HepG2 (cell line): ENCODE results near the gene YPEL4. TPM values are rescaled to one million over a fixed set of nuclear protein-coding genes. Genes with fewer than 3 reads are reported as not detected.
A peak's percentile ranks its signal among the peaks of the same experiment; 100 is the strongest.

Experiments used
- ATF7-NPFF ChIP-seq: sonication (generic); formaldehyde crosslinking; IDR thresholded peaks from 2 replicates; pipeline ENCODE4 v1.8.1; 2023; ENCODE audit warnings: mild to moderate bottlenecking, low read depth, missing genetic modification reagents, moderate library complexity
- ELF3 ChIP-seq: IDR thresholded peaks from 2 replicates; pipeline ENCODE4 v1.6.1; 2016; ENCODE audit warnings: missing genetic modification reagents, missing compliant biosample characterization
- ELF4 ChIP-seq: sonication (generic); formaldehyde crosslinking; IDR thresholded peaks from 2 replicates; pipeline ENCODE4 v1.5.0; 2020; ENCODE audit warnings: missing genetic modification reagents, mild to moderate bottlenecking, moderate library complexity, borderline replicate concordance
- GZF1 ChIP-seq: sonication (generic); formaldehyde crosslinking; IDR thresholded peaks from 2 replicates; pipeline ENCODE4 v1.5.1; 2020; ENCODE audit warnings: mild to moderate bottlenecking, missing genetic modification reagents
- HDAC2 ChIP-seq: sonication (generic); formaldehyde crosslinking; IDR thresholded peaks from 2 replicates; pipeline ENCODE4 v1.4.0; 2020; ENCODE audit warnings: missing genetic modification reagents
- IKZF4 ChIP-seq: sonication (generic); formaldehyde crosslinking; IDR thresholded peaks from 2 replicates; pipeline ENCODE4 v1.5.1; 2020; ENCODE audit warnings: borderline replicate concordance, mild to moderate bottlenecking, low read depth, missing genetic modification reagents; ENCODE audit errors: not compliant biosample characterization
- JUN ChIP-seq: sonication (generic); formaldehyde crosslinking; IDR thresholded peaks from 2 replicates; pipeline ENCODE4 v1.4.0; 2020; ENCODE audit warnings: mild to moderate bottlenecking, missing genetic modification reagents
- KLF12 ChIP-seq: sonication (generic); formaldehyde crosslinking; IDR thresholded peaks from 2 replicates; pipeline ENCODE4 v1.4.0; 2020; ENCODE audit warnings: missing genetic modification reagents, borderline replicate concordance
- MEF2D ChIP-seq: sonication (generic); formaldehyde crosslinking; IDR thresholded peaks from 2 replicates; pipeline ENCODE4 v1.5.1; 2020; ENCODE audit warnings: mild to moderate bottlenecking, missing genetic modification reagents
- MIER2 ChIP-seq: IDR thresholded peaks from 2 replicates; pipeline ENCODE4 v1.6.1; 2016; ENCODE audit warnings: missing biosample characterization, missing genetic modification reagents
- MLLT10 ChIP-seq: sonication (generic); formaldehyde crosslinking; IDR thresholded peaks from 2 replicates; pipeline ENCODE4 v1.4.0; 2020; ENCODE audit warnings: missing genetic modification reagents
- NFRKB ChIP-seq: fragments of 450-650 bp; IDR thresholded peaks from 2 replicates; pipeline ENCODE4 v1.6.1; 2017
- NKX3-1 ChIP-seq: sonication (generic); formaldehyde crosslinking; IDR thresholded peaks from 2 replicates; pipeline ENCODE4 v1.5.0; 2020; ENCODE audit warnings: missing genetic modification reagents
- PRMT3 ChIP-seq: sonication (generic); formaldehyde crosslinking; IDR thresholded peaks from 2 replicates; pipeline ENCODE4 v1.8.1; 2022; ENCODE audit warnings: low read depth, mild to moderate bottlenecking, moderate library complexity, missing genetic modification reagents, borderline replicate concordance
- RFXANK ChIP-seq: IDR thresholded peaks from 2 replicates; pipeline ENCODE4 v1.6.1; 2016
- SAP130 ChIP-seq: IDR thresholded peaks from 2 replicates; pipeline ENCODE4 v1.6.1; 2016; ENCODE audit warnings: low read depth
- SMARCE1 ChIP-seq: fragments of 450-650 bp; IDR thresholded peaks from 2 replicates; pipeline ENCODE4 v1.6.1; 2017; ENCODE audit warnings: borderline replicate concordance
- ZBTB38 ChIP-seq: sonication (generic); formaldehyde crosslinking; IDR thresholded peaks from 2 replicates; pipeline ENCODE4 v1.5.1; 2020; ENCODE audit warnings: mild to moderate bottlenecking, missing genetic modification reagents
- ZBTB7B ChIP-seq: sonication (generic); formaldehyde crosslinking; IDR thresholded peaks from 2 replicates; pipeline ENCODE4 v1.4.0; 2020; ENCODE audit warnings: missing genetic modification reagents
- ZBTB8A ChIP-seq: sonication (generic); formaldehyde crosslinking; IDR thresholded peaks from 2 replicates; pipeline ENCODE4 v1.4.0; 2020; ENCODE audit warnings: mild to moderate bottlenecking, low read depth, missing genetic modification reagents, borderline replicate concordance
- ZFAT ChIP-seq: sonication (generic); formaldehyde crosslinking; conservative IDR thresholded peaks from 2 replicates; pipeline ENCODE4 v1.8.1; 2023; ENCODE audit warnings: missing genetic modification reagents, inconsistent platforms
- ZFP82 ChIP-seq: sonication (generic); formaldehyde crosslinking; IDR thresholded peaks from 2 replicates; pipeline ENCODE4 v1.5.1; 2020; ENCODE audit warnings: mild to moderate bottlenecking, missing genetic modification reagents, borderline replicate concordance
- ZNF136 ChIP-seq: sonication (generic); formaldehyde crosslinking; IDR thresholded peaks from 2 replicates; pipeline ENCODE4 v1.8.1; 2022; ENCODE audit warnings: low read depth, mild to moderate bottlenecking, moderate library complexity, missing genetic modification reagents
- ZNF224 ChIP-seq: sonication (generic); formaldehyde crosslinking; IDR thresholded peaks from 2 replicates; pipeline ENCODE4 v1.5.0; 2020; ENCODE audit warnings: mild to moderate bottlenecking, missing genetic modification reagents
- ZNF225 ChIP-seq: sonication (generic); formaldehyde crosslinking; IDR thresholded peaks from 2 replicates; pipeline ENCODE4 v1.4.0; 2020; ENCODE audit warnings: mild to moderate bottlenecking, missing genetic modification reagents
- ZNF263 ChIP-seq: sonication (generic); formaldehyde crosslinking; IDR thresholded peaks from 2 replicates; pipeline ENCODE4 v1.4.0; 2020; ENCODE audit warnings: missing genetic modification reagents
- ZNF274 ChIP-seq: sonication (generic); formaldehyde crosslinking; IDR thresholded peaks from 2 replicates; pipeline ENCODE4 v1.5.1; 2020; ENCODE audit warnings: mild to moderate bottlenecking, missing genetic modification reagents
- ZNF484 ChIP-seq: sonication (generic); formaldehyde crosslinking; IDR thresholded peaks from 2 replicates; pipeline ENCODE4 v1.5.1; 2020; ENCODE audit warnings: mild to moderate bottlenecking, low read depth, missing genetic modification reagents, borderline replicate concordance
- ZNF546 ChIP-seq: sonication (generic); formaldehyde crosslinking; conservative IDR thresholded peaks from 2 replicates; pipeline ENCODE4 v1.8.1; 2023; ENCODE audit warnings: mild to moderate bottlenecking, missing genetic modification reagents
- ZNF713 ChIP-seq: sonication (generic); formaldehyde crosslinking; IDR thresholded peaks from 2 replicates; pipeline ENCODE4 v1.4.0; 2020; ENCODE audit warnings: mild to moderate bottlenecking, missing genetic modification reagents
- ZNF737 ChIP-seq: sonication (generic); formaldehyde crosslinking; IDR thresholded peaks from 2 replicates; pipeline ENCODE4 v1.5.0; 2020; ENCODE audit warnings: missing genetic modification reagents, mild to moderate bottlenecking, borderline replicate concordance
- polyA plus RNA-seq, 8 experiments: library from polyadenylated mRNA; depleted of rRNA in 3 of 8; stranded (reverse) in 7 of 8; unstranded in 1 of 8; fragments of >200 nt; fragmentation: Illumina TruSeq in 4 of 8; extraction: Trizol in 4 of 8; gene quantifications; 2 replicates each; pipeline versions ENCODE4 v1.2.1 to v1.2.3, GENCODE V29; 2011 to 2016; ENCODE audit warnings: low read depth in 4 of 8, missing spikeins in 1 of 8, mixed read lengths in 1 of 8; ENCODE audit not compliant: insufficient read depth in 1 of 8
- total RNA-seq, 5 experiments: library from RNA; depleted of rRNA; stranded (reverse); fragments of >200 nt; fragmentation: Illumina TruSeq; extraction: Trizol; gene quantifications; 2 replicates each; pipeline ENCODE4 v1.2.3, GENCODE V29; 2016; ENCODE audit warnings: low read depth in 1 of 5
- TF ChIP-seq, protein P1 (sequence below): sonication (generic); formaldehyde crosslinking; IDR thresholded peaks from 2 replicates; pipeline ENCODE4 v1.4.0; 2020; ENCODE audit warnings: missing genetic modification reagents, mild to moderate bottlenecking, borderline replicate concordance
- TF ChIP-seq, protein P2 (sequence below): sonication (generic); formaldehyde crosslinking; conservative IDR thresholded peaks from 2 replicates; pipeline ENCODE4 v1.8.1; 2023; ENCODE audit warnings: missing genetic modification reagents

The YPEL4 gene
- total and polyA plus RNA-seq, 2 of the 13 experiments (the other 11 are each of a cell fraction or from before 2014, with no cell fraction given), result 0.04 TPM; not detected in 1

DNA sequence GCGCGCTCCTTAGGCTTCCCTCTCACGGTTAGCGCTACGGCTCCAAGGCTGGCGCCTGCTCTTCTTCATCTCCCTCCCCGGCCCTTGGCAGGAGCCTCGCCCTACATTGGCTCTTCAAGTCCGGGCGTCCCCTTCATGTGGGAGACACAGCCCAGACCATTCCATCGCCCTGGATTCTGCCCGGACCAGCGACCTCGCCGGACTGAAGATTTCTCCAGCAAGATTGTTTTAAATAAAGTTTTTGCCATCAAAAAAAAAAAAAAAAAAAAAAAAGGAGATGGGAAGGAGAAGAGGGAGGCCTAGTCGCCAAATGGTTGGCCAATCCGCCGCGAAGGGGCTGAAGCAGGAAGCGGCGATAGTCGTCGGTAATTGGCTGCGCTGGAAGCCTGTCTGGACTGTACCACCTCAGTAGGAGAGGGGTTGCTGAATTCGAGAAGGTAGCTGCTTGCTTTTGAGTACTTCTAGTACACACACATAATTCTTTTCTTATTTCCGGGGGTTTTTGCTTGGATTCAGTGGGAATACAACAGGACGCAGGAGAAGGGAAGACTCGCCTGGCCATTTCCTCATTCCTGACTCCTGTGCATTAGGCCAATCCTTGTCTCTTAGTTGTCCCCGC is 17.5 kb upstream of the YPEL4 start (continued):
- no peak for TF ChIP-seq ZBTB8A
- TF ChIP-seq ZNF224 (CRISPR knock-in tag), result no peak
- TF ChIP-seq ZNF737 (CRISPR knock-in tag), result no peak
- TF ChIP-seq ZNF546, result no peak; the same call in 1 of the 2 replicates
- no peak; the same call in 1 of the 2 replicates for TF ChIP-seq ZNF263 (CRISPR knock-in tag)
- TF ChIP-seq KLF12, result peak; percentile 76
- TF ChIP-seq ELF4 (CRISPR knock-in tag), result peak; percentile 73; the same call in 1 of the 2 replicates
- TF ChIP-seq, protein P1, sequence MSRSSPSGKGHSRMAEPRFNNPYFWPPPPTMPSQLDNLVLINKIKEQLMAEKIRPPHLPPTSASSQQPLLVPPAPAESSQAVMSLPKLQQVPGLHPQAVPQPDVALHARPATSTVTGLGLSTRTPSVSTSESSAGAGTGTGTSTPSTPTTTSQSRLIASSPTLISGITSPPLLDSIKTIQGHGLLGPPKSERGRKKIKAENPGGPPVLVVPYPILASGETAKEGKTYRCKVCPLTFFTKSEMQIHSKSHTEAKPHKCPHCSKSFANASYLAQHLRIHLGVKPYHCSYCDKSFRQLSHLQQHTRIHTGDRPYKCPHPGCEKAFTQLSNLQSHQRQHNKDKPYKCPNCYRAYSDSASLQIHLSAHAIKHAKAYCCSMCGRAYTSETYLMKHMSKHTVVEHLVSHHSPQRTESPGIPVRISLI, result peak; percentile 100
- TF ChIP-seq, protein P2, sequence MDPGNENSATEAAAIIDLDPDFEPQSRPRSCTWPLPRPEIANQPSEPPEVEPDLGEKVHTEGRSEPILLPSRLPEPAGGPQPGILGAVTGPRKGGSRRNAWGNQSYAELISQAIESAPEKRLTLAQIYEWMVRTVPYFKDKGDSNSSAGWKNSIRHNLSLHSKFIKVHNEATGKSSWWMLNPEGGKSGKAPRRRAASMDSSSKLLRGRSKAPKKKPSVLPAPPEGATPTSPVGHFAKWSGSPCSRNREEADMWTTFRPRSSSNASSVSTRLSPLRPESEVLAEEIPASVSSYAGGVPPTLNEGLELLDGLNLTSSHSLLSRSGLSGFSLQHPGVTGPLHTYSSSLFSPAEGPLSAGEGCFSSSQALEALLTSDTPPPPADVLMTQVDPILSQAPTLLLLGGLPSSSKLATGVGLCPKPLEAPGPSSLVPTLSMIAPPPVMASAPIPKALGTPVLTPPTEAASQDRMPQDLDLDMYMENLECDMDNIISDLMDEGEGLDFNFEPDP, result no peak
- TF ChIP-seq GZF1 (CRISPR knock-in tag), result no peak
- TF ChIP-seq SAP130 (CRISPR knock-in tag), result peak; percentile 23
- TF ChIP-seq MIER2 (CRISPR knock-in tag), result no peak
- no peak for TF ChIP-seq ZFP82 (CRISPR knock-in tag)
- no peak for TF ChIP-seq ZNF274 (CRISPR knock-in tag)
- no peak for TF ChIP-seq IKZF4 (CRISPR knock-in tag)
- TF ChIP-seq ZNF713 (CRISPR knock-in tag), result no peak
- TF ChIP-seq ELF3 (CRISPR knock-in tag), result peak; percentile 91
- TF ChIP-seq ZBTB7B, result no peak; the same call in 1 of the 2 replicates
- TF ChIP-seq ZFAT (CRISPR knock-in tag), result no peak
- no peak for TF ChIP-seq PRMT3 (CRISPR knock-in tag)
- no peak for TF ChIP-seq ZNF484
- no peak for TF ChIP-seq SMARCE1
- no peak for TF ChIP-seq NFRKB
- TF ChIP-seq RFXANK (CRISPR knock-in tag), result no peak
- no peak for TF ChIP-seq JUN (CRISPR knock-in tag)
- TF ChIP-seq NKX3-1 (CRISPR knock-in tag), result peak; percentile 83
- TF ChIP-seq MLLT10 (CRISPR knock-in tag), result no peak
- TF ChIP-seq HDAC2 (CRISPR knock-in tag), result no peak
- no peak for TF ChIP-seq ZNF136 (CRISPR knock-in tag)
- TF ChIP-seq MEF2D (CRISPR knock-in tag), result no peak
- TF ChIP-seq ZBTB38, result no peak; the same call in 1 of the 2 replicates
- TF ChIP-seq ATF7-NPFF (CRISPR knock-in tag), result no peak
- 0 out of 2 replicates have a peak, but pooled peaks have one; percentile 58 for TF ChIP-seq ZNF225 (CRISPR knock-in tag)
